Skeletal muscle tissue (tissue), 4 donors: ENCODE data around the gene MYBPH. TPM values are rescaled to one million over a fixed set of nuclear protein-coding genes. Genes with fewer than 3 reads are reported as not detected.

ENCODE experiments used
- H3K27ac ChIP-seq: one replicate; pipeline ENCODE4 v1.7.0; 2013; ENCODE audit warnings: mild to moderate bottlenecking, low read depth, low read length, inconsistent platforms
- H3K27me3 ChIP-seq, 3 donors: one replicate each; pipeline ENCODE4 v1.7.0; 2013; ENCODE audit warnings: low read length in 3 of 3; ENCODE audit not compliant: control insufficient read depth in 3 of 3, insufficient read depth in 3 of 3
- H3K36me3 ChIP-seq, 3 donors: one replicate each; pipeline ENCODE4 v1.7.0; 2013; ENCODE audit warnings: low read length in 3 of 3; ENCODE audit not compliant: control insufficient read depth in 3 of 3, insufficient read depth in 3 of 3
- H3K4me1 ChIP-seq, 3 donors: one replicate each; pipeline ENCODE4 v1.7.0; 2013; ENCODE audit warnings: low read length in 3 of 3, mild to moderate bottlenecking in 3 of 3; ENCODE audit not compliant: control insufficient read depth in 3 of 3, insufficient read depth in 3 of 3
- H3K4me3 ChIP-seq, 3 donors: one replicate each; pipeline ENCODE4 v1.7.0; 2013; ENCODE audit warnings: low read length in 3 of 3
- H3K9ac ChIP-seq, 3 donors: one replicate each; pipeline ENCODE4 v1.7.0; 2013; ENCODE audit warnings: low read length in 3 of 3, mild to moderate bottlenecking in 3 of 3, moderate library complexity in 2 of 3, low read depth in 1 of 3
- H3K9me3 ChIP-seq, 3 donors: one replicate each; pipeline ENCODE4 v1.7.0; 2013; ENCODE audit warnings: low read length in 3 of 3; ENCODE audit not compliant: control insufficient read depth in 3 of 3
- total RNA-seq: library from RNA; depleted of rRNA; stranded (reverse); fragments of >200 nt; gene quantifications from one replicate; pipeline ENCODE4 v1.2.3, GENCODE V29; 2014
- donor health status: Osteomylitis.

The MYBPH gene
- total RNA-seq, 1 donor from 2014 or later = 27.7 TPM

DNA sequence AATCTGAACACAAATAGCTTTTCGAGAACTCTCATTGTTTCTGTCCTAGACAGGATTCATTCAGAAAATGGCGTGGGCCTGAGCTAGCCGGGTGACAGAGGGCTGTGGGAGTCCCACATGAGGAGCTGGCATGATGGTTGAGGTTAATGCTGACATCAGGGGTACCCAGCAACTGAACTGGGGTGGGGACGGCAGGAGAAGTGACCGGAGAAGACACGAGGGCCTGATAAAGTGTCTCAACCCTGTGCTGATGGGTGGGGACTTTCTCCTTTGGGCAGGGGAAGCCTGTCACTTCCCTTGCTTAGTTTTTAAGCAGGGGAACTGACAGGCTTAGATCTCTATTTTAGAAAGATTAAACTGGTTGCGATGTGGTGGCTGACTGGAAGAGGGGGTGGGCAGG, 39.2 kb upstream of the MYBPH start:
- H3K4me3 ChIP-seq = no peak overlapping the region
- no peak overlapping the region for H3K9ac ChIP-seq
- H3K27me3 ChIP-seq = peaks cover 4 to 9% (median 5%) of the 10 kb centered on the region in 3 donors
- peaks cover 3 to 18% (median 7%) of the 10 kb centered on the region in 3 donors for H3K4me1 ChIP-seq
- no peak overlapping the region for H3K27ac ChIP-seq
- H3K9me3 ChIP-seq = no peaks in the 10 kb centered on the region
- H3K36me3 ChIP-seq = no peaks in the 10 kb centered on the region

DNA sequence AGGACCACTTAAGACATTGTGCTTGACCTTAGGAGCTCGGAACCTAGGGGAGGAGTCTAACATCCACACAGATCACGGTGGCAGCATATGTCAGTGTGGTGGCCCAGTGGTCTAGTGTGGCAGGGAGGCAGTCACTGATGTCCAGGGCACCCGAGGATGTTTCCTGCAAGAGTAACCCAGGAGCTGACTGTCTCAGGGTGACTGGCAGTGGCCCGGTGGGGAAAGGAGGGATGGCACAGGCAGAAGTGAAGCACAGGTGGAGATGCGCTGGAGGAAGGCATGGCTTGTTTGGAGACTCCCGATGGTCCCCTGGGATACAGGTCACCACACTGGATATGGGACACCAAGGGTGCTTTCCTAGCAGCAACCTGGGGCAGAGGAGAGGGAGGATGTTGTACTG, 37.5 kb upstream of the MYBPH start:
- Histone ChIP-seq H3K36me3 (no peaks in the 10 kb centered on the region), H3K27ac (no peak overlapping the region), H3K4me3 (no peak overlapping the region), H3K9ac (no peak overlapping the region), H3K9me3 (no peaks in the 10 kb centered on the region), H3K27me3 (peaks cover 4 to 5% (median 4%) of the 10 kb centered on the region in 3 donors), H3K4me1 (peaks cover 3 to 18% (median 7%) of the 10 kb centered on the region in 3 donors)

DNA sequence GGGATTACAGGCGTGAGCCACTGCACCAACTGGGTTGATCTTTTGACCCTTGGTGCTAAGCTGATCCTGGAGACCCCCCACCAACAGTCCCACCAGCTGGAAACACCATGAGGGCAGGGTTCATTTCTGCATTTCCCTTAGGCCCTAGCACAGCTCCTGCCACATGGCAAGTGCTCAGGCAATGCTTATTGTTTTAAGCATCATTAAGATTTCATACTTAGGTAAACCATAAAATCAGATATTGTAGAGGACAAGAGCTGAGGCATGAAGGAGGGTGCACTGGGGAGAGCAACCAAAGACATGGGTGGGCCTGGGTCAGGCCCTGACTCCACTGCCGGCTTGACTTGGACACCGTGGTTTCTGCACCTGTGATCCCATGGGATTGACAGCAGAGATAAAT, 36.2 kb upstream of the MYBPH start:
- H3K4me3 ChIP-seq = no peak overlapping the region
- H3K27me3 ChIP-seq = peaks cover 0 to under 1% (median 0%) of the 10 kb centered on the region in 3 donors
- H3K36me3 ChIP-seq = no peaks in the 10 kb centered on the region
- no peak overlapping the region for H3K9ac ChIP-seq
- H3K27ac ChIP-seq = no peak overlapping the region
- no peaks in the 10 kb centered on the region for H3K9me3 ChIP-seq
- peaks cover 3 to 13% (median 7%) of the 10 kb centered on the region in 3 donors for H3K4me1 ChIP-seq

DNA sequence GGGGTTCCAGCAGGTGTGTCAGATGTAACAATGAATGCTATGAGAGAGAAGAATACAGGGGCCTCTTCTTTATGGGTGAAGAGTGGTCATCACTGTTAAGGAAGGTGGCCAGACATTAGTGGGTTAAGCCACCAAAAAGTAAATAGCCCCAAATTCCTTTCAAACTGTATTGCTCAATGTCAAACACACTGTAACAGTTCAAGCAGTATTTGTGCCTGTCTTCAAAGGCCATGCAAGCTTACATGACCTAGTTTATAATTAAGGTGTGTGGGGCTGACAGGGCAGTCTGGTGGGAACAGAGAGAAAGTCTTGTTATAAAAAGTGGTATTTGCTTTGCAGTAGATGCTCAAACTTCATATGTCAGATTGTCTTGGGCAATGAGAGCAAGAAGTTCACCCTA, 35.4 kb upstream of the MYBPH start:
- H3K4me1 ChIP-seq = peaks cover 0 to 5% (median 1%) of the 10 kb centered on the region in 3 donors
- no peaks in the 10 kb centered on the region for H3K36me3 ChIP-seq
- no peaks in the 10 kb centered on the region for H3K27me3 ChIP-seq
- H3K9ac ChIP-seq = no peak overlapping the region
- H3K4me3 ChIP-seq = no peak overlapping the region
- no peaks in the 10 kb centered on the region for H3K9me3 ChIP-seq
- H3K27ac ChIP-seq = no peak overlapping the region

DNA sequence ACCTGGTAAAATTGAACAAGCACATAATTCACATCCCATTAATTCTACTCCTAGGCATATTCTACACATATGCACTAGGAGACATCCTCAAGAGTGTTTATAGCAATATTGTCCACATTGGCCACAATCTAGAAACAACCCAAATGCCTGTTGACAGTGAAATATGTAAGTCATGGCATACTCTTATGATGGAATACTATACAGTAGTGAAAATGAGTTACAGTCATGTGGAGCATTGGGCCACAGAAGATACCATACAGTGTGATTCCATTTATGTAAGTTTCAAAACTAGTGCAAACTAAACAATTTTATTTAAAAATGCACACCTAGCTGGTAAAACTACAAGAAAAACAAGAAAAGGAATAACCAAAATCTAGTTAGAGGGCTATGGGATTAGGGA, 34.7 kb upstream of the MYBPH start:
- no peak overlapping the region for H3K27ac ChIP-seq
- no peaks in the 10 kb centered on the region for H3K36me3 ChIP-seq
- no peak overlapping the region for H3K4me3 ChIP-seq
- H3K27me3 ChIP-seq = no peaks in the 10 kb centered on the region
- H3K9ac ChIP-seq = no peak overlapping the region
- no peaks in the 10 kb centered on the region for H3K9me3 ChIP-seq
- H3K4me1 ChIP-seq = no peaks in the 10 kb centered on the region

DNA sequence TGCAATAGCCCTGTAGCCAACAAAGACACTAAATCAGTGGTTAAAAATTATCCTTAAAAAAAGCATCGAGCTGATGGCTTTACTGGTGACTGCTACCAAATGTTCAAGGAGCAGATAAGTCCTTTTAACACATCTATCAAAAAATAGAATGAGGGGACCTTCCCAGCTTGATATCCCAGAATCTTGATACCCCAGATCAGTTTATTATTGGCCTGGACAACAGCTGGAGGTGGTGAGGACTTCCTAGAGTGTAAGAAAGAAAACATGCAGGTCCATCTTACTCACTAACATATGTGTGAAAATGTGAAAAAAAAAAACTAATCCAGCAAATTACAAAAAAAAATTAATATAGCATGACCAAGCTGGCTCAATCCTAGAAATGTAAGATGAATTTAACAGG, 32.6 kb upstream of the MYBPH start:
- H3K4me1 ChIP-seq = peaks cover 0 to 7% (median 2%) of the 10 kb centered on the region in 3 donors
- no peak overlapping the region for H3K4me3 ChIP-seq
- no peak overlapping the region for H3K27ac ChIP-seq
- H3K9me3 ChIP-seq = no peaks in the 10 kb centered on the region
- H3K27me3 ChIP-seq = no peaks in the 10 kb centered on the region
- no peaks in the 10 kb centered on the region for H3K36me3 ChIP-seq
- no peak overlapping the region for H3K9ac ChIP-seq

DNA sequence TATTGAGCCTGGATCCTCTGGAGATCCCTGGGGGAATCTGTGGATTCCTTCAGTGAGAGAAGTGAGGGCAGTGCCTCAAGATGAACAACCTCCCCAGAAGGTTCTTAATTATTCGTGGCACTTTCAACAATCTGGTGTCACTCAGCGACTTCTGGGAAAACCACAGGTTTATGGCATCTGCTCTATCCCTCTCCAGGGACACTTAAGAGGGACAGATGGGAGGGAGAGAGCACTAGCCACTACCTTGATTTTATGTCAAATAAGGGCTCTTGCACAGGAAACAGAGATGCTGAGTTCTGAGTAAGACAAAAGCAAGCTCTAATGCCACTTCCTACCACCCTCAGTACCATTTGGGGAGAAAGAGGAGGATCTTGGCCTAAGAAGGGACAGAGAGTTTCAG, 32.1 kb upstream of the MYBPH start:
- no peak overlapping the region for H3K27ac ChIP-seq
- H3K4me3 ChIP-seq = no peak overlapping the region
- peaks cover 0 to 10% (median 4%) of the 10 kb centered on the region in 3 donors for H3K4me1 ChIP-seq
- no peaks in the 10 kb centered on the region for H3K27me3 ChIP-seq
- no peaks in the 10 kb centered on the region for H3K9me3 ChIP-seq
- H3K9ac ChIP-seq = no peak overlapping the region
- no peaks in the 10 kb centered on the region for H3K36me3 ChIP-seq

DNA sequence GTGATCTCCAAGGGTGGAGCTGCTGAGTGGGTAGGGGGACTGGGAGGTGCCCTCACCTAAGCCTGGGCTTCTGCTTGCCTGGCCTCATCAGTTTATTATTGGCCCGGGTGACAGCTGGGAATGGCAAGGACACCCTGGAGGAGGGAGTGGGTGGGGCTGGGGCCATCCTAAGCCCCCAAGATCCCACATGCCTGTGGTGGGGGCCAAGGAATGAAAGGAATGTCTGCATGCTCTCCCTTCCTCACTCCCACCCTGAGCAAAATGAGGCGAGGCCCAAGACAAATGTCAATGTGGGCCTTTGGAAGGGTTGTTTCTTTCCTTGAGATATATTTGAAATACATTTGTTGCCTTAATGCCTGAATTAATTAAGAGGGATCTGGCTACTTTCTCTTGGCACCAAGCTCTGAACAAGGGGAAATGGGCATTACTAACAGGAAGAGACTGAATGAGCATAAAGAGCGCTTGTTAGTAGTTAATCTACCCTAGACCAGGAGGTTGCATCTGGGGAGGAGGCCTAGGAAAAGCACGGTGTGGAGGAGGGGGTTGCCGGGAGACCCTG, 30.6 kb upstream of the MYBPH start:
- no peak overlapping the region for H3K9ac ChIP-seq

DNA sequence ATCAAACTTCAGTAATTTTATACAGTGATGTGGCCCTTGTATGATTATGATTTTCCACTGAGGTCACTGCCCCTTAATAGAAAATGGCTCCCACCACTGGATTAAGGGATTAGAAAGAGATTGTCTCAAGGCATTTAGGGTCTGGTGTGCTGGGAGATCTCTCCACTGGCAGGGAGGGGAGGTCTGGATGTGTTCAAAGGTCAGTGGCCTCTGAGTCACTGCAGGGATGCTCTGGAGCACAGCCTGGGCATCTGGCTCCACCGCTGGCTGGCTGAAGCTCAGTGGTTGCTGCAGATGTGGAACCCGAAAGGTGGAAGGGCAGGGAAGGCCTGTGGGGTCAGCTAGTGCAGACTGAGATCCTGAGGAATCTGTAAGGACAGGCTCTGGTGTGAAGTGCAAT, 29.1 kb upstream of the MYBPH start:
- Histone ChIP-seq H3K4me1 (peaks cover 12 to 38% (median 30%) of the 10 kb centered on the region in 3 donors), H3K27me3 (no peaks in the 10 kb centered on the region), H3K9me3 (no peaks in the 10 kb centered on the region), H3K36me3 (no peaks in the 10 kb centered on the region), H3K27ac (no peak overlapping the region), H3K9ac (no peak overlapping the region), H3K4me3 (no peak overlapping the region)

More for the DNA sequence above, 30.6 kb upstream of the MYBPH start:
- no peak overlapping the region for H3K4me3 ChIP-seq
- no peaks in the 10 kb centered on the region for H3K9me3 ChIP-seq
- H3K27me3 ChIP-seq = no peaks in the 10 kb centered on the region
- H3K4me1 ChIP-seq = peaks cover 0 to 24% (median 15%) of the 10 kb centered on the region in 3 donors
- no peaks in the 10 kb centered on the region for H3K36me3 ChIP-seq
- H3K27ac ChIP-seq = no peak overlapping the region

DNA sequence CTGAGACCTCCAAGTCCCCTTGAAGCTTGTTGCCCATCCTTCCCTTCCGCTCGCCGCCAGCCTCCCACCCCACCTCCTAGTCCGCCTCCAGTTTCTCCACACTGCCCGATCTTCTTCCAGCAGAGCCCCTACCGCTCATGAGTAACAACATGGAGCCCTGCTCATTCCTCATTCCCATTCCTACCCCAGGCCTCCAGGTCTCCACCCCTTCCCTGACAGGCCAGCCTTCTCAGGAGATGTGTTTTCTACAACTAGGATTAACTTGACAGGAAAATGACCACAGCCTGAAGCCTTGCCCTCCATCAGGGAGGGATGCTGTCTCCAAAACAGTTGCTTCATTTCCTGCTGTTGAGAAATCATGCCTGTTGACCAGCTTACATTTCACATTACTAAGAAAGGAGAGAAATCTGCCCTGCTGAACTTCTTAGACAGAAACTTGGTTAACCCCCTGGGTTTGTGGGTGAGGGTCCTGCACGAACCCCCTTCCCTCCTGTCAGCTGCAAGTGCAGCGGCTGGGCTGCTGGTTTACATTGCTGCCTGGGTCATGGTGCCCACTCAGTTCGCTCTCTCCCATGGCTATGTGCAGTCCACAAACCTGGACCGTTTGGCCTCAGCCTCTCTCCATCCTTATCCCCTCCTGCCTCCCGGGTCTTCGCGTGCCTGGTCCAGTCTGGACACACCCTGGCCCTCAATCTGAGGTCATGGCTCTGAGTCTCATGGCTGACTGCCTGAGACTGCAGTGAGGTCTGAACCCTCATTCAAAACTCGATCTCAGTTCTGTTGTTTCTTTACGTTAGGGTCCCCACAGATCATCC, 27.0 kb upstream of the MYBPH start:
- H3K4me3 ChIP-seq = no peak overlapping the region
- peak overlapping the region; percentile 20 for H3K27ac ChIP-seq
- no peak overlapping the region for H3K9ac ChIP-seq
- no peaks in the 10 kb centered on the region for H3K9me3 ChIP-seq
- H3K36me3 ChIP-seq = no peaks in the 10 kb centered on the region
- no peaks in the 10 kb centered on the region for H3K27me3 ChIP-seq
- H3K4me1 ChIP-seq = peaks cover 22 to 58% (median 40%) of the 10 kb centered on the region in 3 donors
